ENCODE data around the gene NLRX1.
"Not testable (repeated sequence)": the region's sequence is repeated elsewhere in the genome, so short reads cannot be mapped to it uniquely, and the experiment has no call there.

NLRX1 gene

GRCh38 chr11:119126675-119127268 lies 41.8 kb upstream of the NLRX1 start:
- TF ChIP-seq, protein P1, sequence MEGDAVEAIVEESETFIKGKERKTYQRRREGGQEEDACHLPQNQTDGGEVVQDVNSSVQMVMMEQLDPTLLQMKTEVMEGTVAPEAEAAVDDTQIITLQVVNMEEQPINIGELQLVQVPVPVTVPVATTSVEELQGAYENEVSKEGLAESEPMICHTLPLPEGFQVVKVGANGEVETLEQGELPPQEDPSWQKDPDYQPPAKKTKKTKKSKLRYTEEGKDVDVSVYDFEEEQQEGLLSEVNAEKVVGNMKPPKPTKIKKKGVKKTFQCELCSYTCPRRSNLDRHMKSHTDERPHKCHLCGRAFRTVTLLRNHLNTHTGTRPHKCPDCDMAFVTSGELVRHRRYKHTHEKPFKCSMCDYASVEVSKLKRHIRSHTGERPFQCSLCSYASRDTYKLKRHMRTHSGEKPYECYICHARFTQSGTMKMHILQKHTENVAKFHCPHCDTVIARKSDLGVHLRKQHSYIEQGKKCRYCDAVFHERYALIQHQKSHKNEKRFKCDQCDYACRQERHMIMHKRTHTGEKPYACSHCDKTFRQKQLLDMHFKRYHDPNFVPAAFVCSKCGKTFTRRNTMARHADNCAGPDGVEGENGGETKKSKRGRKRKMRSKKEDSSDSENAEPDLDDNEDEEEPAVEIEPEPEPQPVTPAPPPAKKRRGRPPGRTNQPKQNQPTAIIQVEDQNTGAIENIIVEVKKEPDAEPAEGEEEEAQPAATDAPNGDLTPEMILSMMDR (IDR thresholded peaks at IDR 0.05; ENCODE audit: low read depth, low read length) = no peak

GRCh38 chr11:119130662-119131061 lies 37.9 kb upstream of the NLRX1 start:
- TF ChIP-seq, protein P1 (IDR thresholded peaks at IDR 0.05; ENCODE audit: low read depth, low read length) = no peak
- H3K4me3 ChIP-seq (ENCODE audit: low read depth, low read length) = no peak overlapping the region

More at GRCh38 chr11:119126675-119127268, 41.8 kb upstream of the NLRX1 start:
- H3K4me3 ChIP-seq (ENCODE audit: low read depth, low read length) = no peak overlapping the region

- H3K4me3 ChIP-seq (ENCODE audit: low read depth, low read length) = no peak overlapping the region
- TF ChIP-seq, protein P1 (IDR thresholded peaks at IDR 0.05; ENCODE audit: low read depth, low read length) = peak; percentile 45; the same call in 1 of the 2 replicates
These were observed 34.0 kb upstream of the NLRX1 start for GRCh38 chr11:119134389-119134978.

DNA sequence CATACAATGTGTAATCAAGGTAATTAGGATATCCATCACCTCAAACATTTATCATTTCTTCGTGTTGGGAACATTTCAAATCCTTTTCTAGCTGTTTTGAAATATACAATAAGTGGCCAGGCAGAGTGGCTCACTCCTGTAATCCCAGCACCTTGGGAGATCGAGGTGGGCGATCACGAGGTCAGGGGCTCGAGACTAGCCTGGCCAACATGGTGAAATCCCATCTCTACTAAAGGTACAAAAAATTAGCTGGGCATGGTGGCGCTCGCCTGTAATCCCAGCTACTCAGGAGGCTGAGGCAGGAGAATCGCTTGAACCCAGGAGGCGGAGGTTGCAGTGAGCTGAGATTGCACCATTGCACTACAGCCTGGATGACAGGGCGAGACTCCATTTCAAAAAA lies 29.2 kb upstream of the NLRX1 start:
- not testable (repeated sequence) for H3K4me3 ChIP-seq (ENCODE audit: low read depth, low read length)

DNA sequence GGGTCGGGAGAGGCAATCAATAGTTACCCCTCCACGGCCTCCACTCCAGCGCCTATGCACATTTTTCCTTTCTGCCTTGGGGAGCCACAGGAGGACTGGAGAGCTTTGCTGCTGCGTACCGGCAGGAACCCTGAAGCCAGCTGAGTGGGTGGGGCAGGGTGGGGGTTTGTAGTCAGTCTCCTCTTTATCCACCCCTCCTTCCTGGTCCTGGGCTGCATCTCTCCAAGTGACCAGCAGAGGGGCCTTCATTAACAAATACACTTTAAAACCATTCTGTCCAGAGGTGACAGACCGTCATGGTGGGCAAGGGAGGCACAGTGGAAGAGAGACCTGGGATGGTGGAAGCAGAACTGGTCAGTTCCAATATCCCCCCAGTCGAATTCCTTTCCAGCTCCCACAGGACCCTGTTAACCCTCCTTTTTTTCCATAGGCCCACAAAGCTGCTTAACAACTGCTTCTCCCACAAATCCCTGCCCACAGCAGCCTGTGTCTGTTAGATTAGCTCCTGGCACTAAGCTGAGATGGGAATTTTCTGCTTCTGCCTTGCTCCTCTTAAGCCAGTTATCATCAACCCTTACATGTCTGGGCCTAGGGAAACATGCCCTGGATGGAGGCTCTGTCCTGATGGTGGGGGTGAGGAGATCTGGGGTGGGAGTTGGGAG lies 23.6 kb upstream of the NLRX1 start:
- H3K4me3 ChIP-seq (ENCODE audit: low read depth, low read length) = no peak overlapping the region

GRCh38 chr11:119145551-119145950 lies 23.0 kb upstream of the NLRX1 start:
- H3K4me3 ChIP-seq (ENCODE audit: low read depth, low read length) = no peak overlapping the region
- TF ChIP-seq, protein P1 (IDR thresholded peaks at IDR 0.05; ENCODE audit: low read depth, low read length) = no peak

More for the DNA sequence above, 23.6 kb upstream of the NLRX1 start:
- TF ChIP-seq, protein P1 (IDR thresholded peaks at IDR 0.05; ENCODE audit: low read depth, low read length) = peak; percentile 70

GRCh38 chr11:119147604-119148333 lies 20.8 kb upstream of the NLRX1 start:
- H3K4me3 ChIP-seq (ENCODE audit: low read depth, low read length) = no peak overlapping the region
- TF ChIP-seq, protein P1 (IDR thresholded peaks at IDR 0.05; ENCODE audit: low read depth, low read length) = no peak

Measured in WI38 (cell line).